Caco-2 (cell line): ENCODE data around the gene SLC2A9. TPM values are rescaled to one million over a fixed set of nuclear protein-coding genes. Genes with fewer than 3 reads are reported as not detected.

Experiments
- BruUV-seq: library from RNA; stranded (reverse); fragments of 400-500 nt; replicated peaks from 2 replicates; lab custom pipeline; 2021; lab: Mats Ljungman, UMichigan
- CTCF ChIA-PET: fragments of 300-600 bp; sonication (Branson Sonifier 250); formaldehyde crosslinking; loops from one replicate; lab custom pipeline; 2022; ENCODE audit warnings: antibody characterized with exemption; lab: Charles Lee
- POLR2A ChIA-PET: fragments of 300-600 bp; sonication (Branson Sonifier 250); formaldehyde crosslinking; loops from one replicate; lab custom pipeline; 2022; ENCODE audit warnings: antibody characterized with exemption; lab: Charles Lee
- DNase-seq, 2 experiments: peaks; one replicate each; pipeline versions ENCODE4 v3.0.0 to v3.0.0-alpha.2; 2020 to 2022
- H3K27me3 ChIP-seq: replicated peaks from 2 replicates; pipeline ENCODE4 v1.6.0; 2011; ENCODE audit warnings: low read length; ENCODE audit not compliant: control insufficient read depth, insufficient read depth
- H3K36me3 ChIP-seq: 2 replicates; pipeline ENCODE4 v1.5.1; 2011; ENCODE audit warnings: low read length; ENCODE audit not compliant: control insufficient read depth, insufficient read depth
- H3K4me1 ChIP-seq: fragments of 250-450 bp; sonication (Bioruptor Pico); 2 replicates; pipeline ENCODE4 v1.5.1; 2020; ENCODE audit warnings: mild to moderate bottlenecking
- H3K4me3 ChIP-seq: 2 replicates; pipeline ENCODE4 v1.5.1; 2011; ENCODE audit warnings: low read depth, mild to moderate bottlenecking, control low read depth, low read length
- H3K9me3 ChIP-seq: fragments of 250-450 bp; sonication (Bioruptor Pico); 2 replicates; pipeline ENCODE4 v1.5.1; 2020; ENCODE audit warnings: mild to moderate bottlenecking, moderate library complexity
- H3K27ac Mint-ChIP-seq: one replicate; pipeline ENCODE4 v1.8.0; 2022; ENCODE audit warnings: mixed read lengths; ENCODE audit not compliant: unreplicated experiment
- H3K27me3 Mint-ChIP-seq: one replicate; pipeline ENCODE4 v1.8.0; 2022; ENCODE audit warnings: mixed read lengths; ENCODE audit not compliant: insufficient read depth, unreplicated experiment
- H3K36me3 Mint-ChIP-seq: one replicate; pipeline ENCODE4 v1.8.0; 2022; ENCODE audit warnings: mild to moderate bottlenecking, mixed read lengths; ENCODE audit not compliant: insufficient read depth, unreplicated experiment
- H3K4me1 Mint-ChIP-seq: one replicate; pipeline ENCODE4 v1.8.0; 2022; ENCODE audit warnings: low read depth, mixed read lengths; ENCODE audit not compliant: unreplicated experiment
- H3K4me3 Mint-ChIP-seq: one replicate; pipeline ENCODE4 v1.8.0; 2022; ENCODE audit warnings: mild to moderate bottlenecking, moderate library complexity, mixed read lengths; ENCODE audit not compliant: unreplicated experiment
- H3K9me3 Mint-ChIP-seq: one replicate; pipeline ENCODE4 v1.8.0; 2022; ENCODE audit warnings: mixed read lengths; ENCODE audit not compliant: unreplicated experiment
- CTCF ChIP-seq, 2 experiments: fragments of 200-600 bp in 1 of 2; IDR thresholded peaks; 1 replicate in 1 of 2; 2 replicates in 1 of 2; pipeline versions ENCODE4 v1.5.1 to v1.8.0; 2011 to 2022; ENCODE audit warnings: antibody characterized with exemption in 1 of 2, control low read depth in 1 of 2, inconsistent platforms in 1 of 2, low read depth in 1 of 2, low read length in 1 of 2, mild to moderate bottlenecking in 1 of 2, moderate library complexity in 1 of 2; ENCODE audit not compliant: insufficient read depth in 1 of 2, severe bottlenecking in 1 of 2, unreplicated experiment in 1 of 2
- intact Hi-C: fragments of 100-400 bp; cut with micrococcal nuclease; formaldehyde crosslinking; loops from one replicate; pipeline ENCODE4 v1.10.0; 2022; ENCODE audit not compliant: unreplicated experiment
- total RNA-seq: library from RNA; stranded (reverse); gene quantifications from 2 replicates; pipeline ENCODE4 v1.2.3, GENCODE V29; 2022

The SLC2A9 gene
- total RNA-seq, 1 experiment from 2014 or later: 21.0 TPM

GRCh38 chr4:10046471-10046870, 25.2 kb upstream of the SLC2A9 start:
- no peak for DNase-seq
- no peaks in the 10 kb centered on the region for H3K27me3 ChIP-seq
- no TSS peak for BruUV-seq
- H3K4me1 Mint-ChIP-seq: peaks cover 41% of the 10 kb centered on the region
- ChIA-PET CTCF (no interaction called here), POLR2A (no interaction called here)
- no peak for TF ChIP-seq CTCF (IDR thresholded peaks at IDR 0.05; ENCODE audit: insufficient read depth in 1 of 2, low read depth in 1 of 2, low read length in 1 of 2, severe bottlenecking in 1 of 2, unreplicated experiment in 1 of 2)
- H3K27me3 Mint-ChIP-seq: no peaks in the 10 kb centered on the region
- H3K4me3 ChIP-seq: no peak overlapping the region
- peaks cover 12% of the 10 kb centered on the region for H3K36me3 Mint-ChIP-seq
- no peak overlapping the region for H3K4me3 Mint-ChIP-seq
- no peaks in the 10 kb centered on the region for H3K36me3 ChIP-seq
- peaks cover 61% of the 10 kb centered on the region for H3K4me1 ChIP-seq
- H3K9me3 ChIP-seq: peaks cover 11% of the 10 kb centered on the region
- peak overlapping the region; percentile 76 for H3K27ac Mint-ChIP-seq
- intact Hi-C loops: no loop called here
- peaks cover 34% of the 10 kb centered on the region for H3K9me3 Mint-ChIP-seq

- BruUV-seq: no TSS peak
- peaks cover 11% of the 10 kb centered on the region for H3K9me3 ChIP-seq
- H3K4me3 Mint-ChIP-seq: no peak overlapping the region
- H3K27me3 ChIP-seq: no peaks in the 10 kb centered on the region
- CTCF ChIA-PET: interaction anchor here (0.7 kb wide), 1 partner anchor 11 kb away, joined by 3 read pairs; no protein-coding TSS in a partner anchor
- peaks cover 51% of the 10 kb centered on the region for H3K4me1 ChIP-seq
- peak overlapping the region; percentile 71 for H3K27ac Mint-ChIP-seq
- H3K27me3 Mint-ChIP-seq: no peaks in the 10 kb centered on the region
- H3K36me3 Mint-ChIP-seq: peaks cover 12% of the 10 kb centered on the region
- POLR2A ChIA-PET: no interaction called here
- H3K9me3 Mint-ChIP-seq: peaks cover 34% of the 10 kb centered on the region
- intact Hi-C loops: loop anchor here (1.0 to 2.0 kb wide), 2 partner anchors 17 to 28 kb away; no protein-coding TSS in a partner anchor
- peaks cover 34% of the 10 kb centered on the region for H3K4me1 Mint-ChIP-seq
- no peak overlapping the region for H3K4me3 ChIP-seq
- no peaks in the 10 kb centered on the region for H3K36me3 ChIP-seq
- DNase-seq: peak in 1 of 2 experiments; percentile 64
- TF ChIP-seq CTCF (IDR thresholded peaks at IDR 0.05; ENCODE audit: insufficient read depth in 1 of 2, low read depth in 1 of 2, low read length in 1 of 2, severe bottlenecking in 1 of 2, unreplicated experiment in 1 of 2): no peak
Measured at GRCh38 chr4:10045481-10045880, 24.2 kb upstream of the SLC2A9 start.

GRCh38 chr4:10041036-10041435, 19.7 kb upstream of the SLC2A9 start:
- Histone ChIP-seq H3K4me1 (peaks cover 6% of the 10 kb centered on the region), H3K9me3 (peaks cover 11% of the 10 kb centered on the region), H3K27me3 (no peaks in the 10 kb centered on the region), H3K4me3 (no peak overlapping the region), H3K36me3 (no peaks in the 10 kb centered on the region)
- no TSS peak for BruUV-seq
- peaks cover 6% of the 10 kb centered on the region for H3K4me1 Mint-ChIP-seq
- no peak overlapping the region for H3K27ac Mint-ChIP-seq
- H3K36me3 Mint-ChIP-seq: peaks cover 7% of the 10 kb centered on the region
- POLR2A ChIA-PET: no interaction called here
- H3K4me3 Mint-ChIP-seq: no peak overlapping the region
- H3K27me3 Mint-ChIP-seq: no peaks in the 10 kb centered on the region
- intact Hi-C loops: no loop called here
- TF ChIP-seq CTCF (IDR thresholded peaks at IDR 0.05; ENCODE audit: insufficient read depth in 1 of 2, low read depth in 1 of 2, low read length in 1 of 2, severe bottlenecking in 1 of 2, unreplicated experiment in 1 of 2): no peak
- CTCF ChIA-PET: no interaction called here
- no peak for DNase-seq
- peaks cover 23% of the 10 kb centered on the region for H3K9me3 Mint-ChIP-seq
